NCI-H146 treated with DMSO at 0.1 percent for 48 hours (cell line): ENCODE data around the gene SACS.
"Not testable (repeated sequence)": the region's sequence is repeated elsewhere in the genome, so short reads cannot be mapped to it uniquely, and the experiment has no call there.

Source experiments
- DNase-seq: peaks from one replicate; lab custom pipeline; 2025; ENCODE audit not compliant: unreplicated experiment; lab: John Stamatoyannopoulos, UW

The SACS gene

GRCh38 chr13:23359882-23360281 is 73.6 kb downstream of the SACS start:
- DNase-seq: no peak

DNA sequence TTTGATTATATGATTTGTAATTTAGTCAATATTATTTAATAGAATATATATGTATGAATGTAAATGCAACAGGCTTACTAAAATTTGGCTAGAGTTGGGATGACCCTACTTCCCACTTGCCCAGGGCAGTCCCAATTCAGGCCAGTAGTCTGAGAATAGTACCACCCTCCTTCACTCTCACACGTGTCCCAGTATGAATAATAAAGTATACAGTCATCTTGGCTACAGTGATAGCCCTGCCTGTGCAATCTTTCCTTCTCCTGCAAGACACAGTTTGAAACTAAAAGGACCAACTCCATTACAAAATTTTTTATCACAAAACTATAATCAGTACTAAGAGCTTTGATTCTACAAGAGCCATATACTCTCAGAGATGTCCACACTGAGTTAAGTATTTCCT is 76.2 kb downstream of the SACS start:
- no peak for DNase-seq

DNA sequence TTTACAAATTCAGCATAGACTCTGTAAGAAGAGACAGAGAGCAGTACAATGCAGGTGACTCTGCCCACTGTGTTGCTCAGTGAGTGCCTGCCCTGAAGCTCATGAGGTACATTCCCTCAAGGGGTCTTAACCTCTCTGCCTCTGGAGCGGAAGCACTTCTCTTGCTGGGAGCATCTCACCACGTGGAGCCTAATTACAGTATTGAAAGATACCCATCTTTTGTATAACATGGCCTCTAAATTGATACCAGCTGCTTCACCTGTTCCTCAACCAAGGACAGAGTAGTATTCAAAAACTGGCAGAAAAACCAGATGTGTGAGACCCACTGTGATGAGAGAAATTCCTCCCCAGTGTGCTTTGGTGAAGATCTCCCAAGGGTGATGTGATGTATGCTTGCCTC is 77.1 kb downstream of the SACS start:
- peak; percentile 1 for DNase-seq

- no peak for DNase-seq
Measured at GRCh38 chr13:23354520-23354919, 79.0 kb downstream of the SACS start.

- DNase-seq: no peak
Measured at GRCh38 chr13:23352161-23352560, 81.3 kb downstream of the SACS start.

DNA sequence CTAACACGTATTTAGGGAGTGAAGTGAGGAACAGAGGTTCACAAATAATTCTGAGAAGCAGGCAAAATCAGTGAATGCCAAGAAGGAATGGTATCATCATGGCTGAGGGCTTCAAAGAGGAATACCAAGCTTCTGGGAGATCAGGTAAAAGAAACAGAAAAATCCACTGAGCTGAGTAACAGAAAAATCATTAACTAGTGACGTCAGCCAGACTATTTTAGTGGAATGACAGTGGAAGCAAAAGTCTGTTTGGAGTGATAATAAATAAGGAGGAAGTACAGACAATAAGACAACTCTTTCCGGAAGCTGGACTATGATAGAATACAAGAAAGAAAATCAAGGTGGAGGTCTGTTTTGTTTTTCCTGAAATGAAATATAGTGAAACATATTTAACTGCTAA is 83.5 kb downstream of the SACS start:
- no peak for DNase-seq

DNA sequence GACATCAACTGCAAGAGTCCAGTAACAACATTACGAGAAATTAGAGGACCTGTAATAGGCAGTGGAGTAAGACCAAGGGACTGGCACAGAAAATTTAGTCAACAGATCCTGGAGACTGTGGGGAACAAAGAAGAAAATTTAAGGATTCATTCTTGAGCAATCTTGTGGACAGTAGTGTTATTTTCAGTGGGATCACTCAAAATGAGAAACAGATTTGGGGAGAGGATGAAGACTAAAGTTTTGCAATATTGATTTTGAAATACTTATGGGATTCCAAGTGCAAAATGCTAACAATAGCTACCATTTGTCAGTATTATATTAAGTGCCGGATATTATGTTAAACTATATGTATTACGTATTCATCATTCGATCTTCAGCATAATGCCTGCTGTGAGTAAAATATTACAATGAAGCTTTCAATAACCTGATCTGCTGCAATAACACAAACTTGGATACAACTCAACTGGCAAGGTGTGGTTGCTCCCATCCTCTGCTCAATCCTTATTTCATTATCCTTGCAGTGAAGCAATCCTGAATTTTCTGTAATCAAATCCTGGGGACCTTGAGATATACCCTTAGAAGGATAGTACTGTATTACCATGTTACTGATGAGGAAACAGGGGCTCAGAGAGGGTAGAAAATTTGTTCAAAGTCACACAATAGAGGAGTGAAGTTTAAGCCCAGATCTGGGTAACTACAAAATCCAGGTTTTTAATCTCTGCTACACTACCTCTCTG is 84.2 kb downstream of the SACS start:
- no peak for DNase-seq

- no peak for DNase-seq
Measured at GRCh38 chr13:23348262-23349127, 85.0 kb downstream of the SACS start.

GRCh38 chr13:23347601-23348000 is 85.9 kb downstream of the SACS start:
- no peak for DNase-seq

GRCh38 chr13:23344931-23345595 is 88.4 kb downstream of the SACS start:
- no peak for DNase-seq

- DNase-seq: no peak
Measured at GRCh38 chr13:23339225-23339624, 94.3 kb downstream of the SACS start.

DNA sequence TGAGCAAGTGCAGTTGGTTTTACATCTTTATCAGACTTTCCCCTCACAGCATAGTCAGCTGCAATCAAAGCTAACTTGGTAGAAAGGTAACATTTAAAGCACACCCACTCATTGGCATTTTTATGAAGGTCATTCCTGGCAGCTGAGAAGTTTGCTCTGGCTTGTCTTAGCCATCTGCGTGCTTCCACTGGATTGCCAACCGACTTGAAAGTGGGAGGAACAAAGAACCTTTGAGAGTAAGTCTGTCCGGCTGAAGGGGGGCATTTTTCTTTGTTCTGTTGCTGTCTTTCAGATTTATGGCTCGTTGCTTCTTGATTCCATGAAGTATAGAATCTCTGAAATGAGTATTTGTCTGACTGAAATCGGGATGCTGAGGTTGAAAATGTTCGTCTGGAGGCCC is 103.1 kb downstream of the SACS start:
- DNase-seq: no peak

DNA sequence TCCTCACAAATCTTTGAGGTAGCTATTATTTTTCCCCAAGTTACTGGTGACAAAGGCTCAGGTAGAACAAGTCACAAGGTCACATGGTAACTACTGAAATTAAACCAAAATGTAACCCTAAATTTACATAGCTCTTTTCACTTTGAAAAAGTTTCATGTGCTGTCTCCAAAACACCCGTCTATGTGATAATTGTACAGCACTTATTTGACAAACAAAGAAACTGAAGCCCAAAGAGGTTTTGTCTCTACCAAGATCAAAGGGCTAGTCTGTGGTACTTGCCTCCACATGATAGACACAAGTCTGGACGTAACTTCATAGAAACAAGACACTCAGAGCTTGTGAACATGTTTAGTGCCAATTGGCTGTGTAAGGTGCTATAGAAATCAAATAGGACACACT is 108.3 kb downstream of the SACS start:
- DNase-seq: no peak

DNA sequence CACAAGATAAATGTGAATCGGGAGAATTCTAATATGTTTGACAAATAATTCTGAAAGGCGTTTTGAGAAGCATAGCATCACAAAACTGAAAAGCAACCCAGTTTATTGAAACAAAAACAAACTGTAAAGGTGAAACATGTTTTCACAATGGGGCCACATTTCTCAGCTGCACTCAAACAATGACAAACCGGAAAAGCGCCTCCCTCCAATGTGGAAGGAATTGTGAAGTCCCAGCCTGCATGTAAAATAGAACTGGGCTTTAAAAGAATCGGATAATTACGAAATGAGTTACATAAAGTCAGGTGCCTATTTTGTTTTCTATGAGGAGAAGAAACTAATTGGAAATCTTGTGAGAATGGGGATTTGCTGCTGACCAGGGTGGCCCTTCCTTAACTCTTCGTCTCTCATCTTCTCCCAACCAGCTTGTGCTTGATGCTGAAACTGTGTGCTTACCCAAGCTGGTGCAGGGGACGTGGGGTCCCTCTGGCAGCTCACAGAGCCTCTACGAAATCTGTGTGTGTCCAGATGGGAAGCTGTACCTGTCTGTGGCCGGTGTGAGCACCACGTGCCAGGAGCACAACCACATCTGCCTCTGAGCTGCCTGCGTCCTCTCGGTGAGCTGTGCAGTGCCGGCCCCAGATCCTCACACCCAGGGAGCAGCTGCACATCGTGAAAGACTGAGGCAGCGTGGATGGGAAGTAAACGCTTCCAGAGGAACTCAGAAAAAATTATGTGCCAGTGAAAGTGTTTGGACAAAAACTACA is 109.4 kb downstream of the SACS start:
- no peak for DNase-seq

- DNase-seq: peak; percentile 55
Measured at GRCh38 chr13:23322353-23323336, 110.9 kb downstream of the SACS start.

DNA sequence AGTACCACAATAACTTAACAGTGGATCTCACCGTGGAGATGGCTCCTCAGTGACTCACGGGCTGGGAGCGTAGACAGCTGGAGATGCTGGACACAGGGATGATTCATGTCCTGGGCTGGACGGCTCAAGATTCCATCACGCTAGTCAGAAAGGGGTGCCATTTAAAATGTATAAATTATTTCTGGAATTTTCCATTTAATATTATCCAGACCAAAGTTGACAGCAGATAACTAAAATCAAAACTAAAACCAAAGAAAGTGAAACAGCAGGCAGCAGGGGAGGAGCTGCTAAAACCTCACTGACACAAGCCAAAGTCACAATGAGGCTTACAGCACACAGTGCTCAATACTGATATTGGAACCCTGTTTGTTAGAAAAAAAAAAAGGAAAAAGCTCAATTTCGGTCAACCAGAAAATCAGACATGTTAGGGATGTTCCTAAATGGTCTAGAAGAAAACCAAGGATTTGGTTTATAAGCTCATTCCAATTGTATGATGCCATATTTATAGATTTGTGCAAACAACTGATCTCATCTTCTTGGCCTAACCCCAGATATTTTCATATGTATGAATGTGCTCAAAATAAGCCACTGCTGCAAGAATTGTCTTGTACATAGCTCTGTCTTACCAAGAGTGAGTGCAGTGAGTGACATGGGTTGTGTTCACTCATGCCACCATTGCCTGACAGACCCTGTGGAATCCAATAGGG is 111.8 kb downstream of the SACS start:
- no peak for DNase-seq

DNA sequence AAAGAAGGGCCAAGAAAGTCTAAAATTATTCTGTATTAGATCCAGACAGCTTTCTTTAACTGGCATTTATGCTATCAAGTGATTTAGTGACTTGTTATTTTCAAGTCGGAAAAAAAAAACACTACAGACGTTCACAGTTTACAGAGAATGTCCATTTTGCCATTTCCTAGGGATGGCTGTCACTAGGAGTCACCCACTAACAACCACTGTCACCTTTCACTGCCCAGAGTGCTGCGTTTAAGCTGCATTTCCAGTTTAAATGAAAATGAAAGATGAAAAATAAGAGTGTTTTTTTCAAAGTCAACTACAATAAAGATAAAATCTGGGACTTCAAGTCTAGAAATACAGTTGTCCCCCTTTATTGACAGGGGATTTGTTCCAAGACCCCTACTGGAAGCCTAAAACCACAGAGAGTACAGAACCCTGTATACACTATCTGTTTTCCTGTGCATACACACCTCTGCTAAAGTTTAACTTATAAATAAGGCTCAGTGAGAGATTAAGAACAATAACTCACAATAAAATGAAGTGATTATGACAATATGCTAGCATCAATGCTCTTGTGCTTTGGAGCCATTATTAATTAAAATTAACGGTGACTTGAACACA is 112.5 kb downstream of the SACS start:
- no peak for DNase-seq

- no peak for DNase-seq
Measured at GRCh38 chr13:23319883-23320224, 113.6 kb downstream of the SACS start.

DNA sequence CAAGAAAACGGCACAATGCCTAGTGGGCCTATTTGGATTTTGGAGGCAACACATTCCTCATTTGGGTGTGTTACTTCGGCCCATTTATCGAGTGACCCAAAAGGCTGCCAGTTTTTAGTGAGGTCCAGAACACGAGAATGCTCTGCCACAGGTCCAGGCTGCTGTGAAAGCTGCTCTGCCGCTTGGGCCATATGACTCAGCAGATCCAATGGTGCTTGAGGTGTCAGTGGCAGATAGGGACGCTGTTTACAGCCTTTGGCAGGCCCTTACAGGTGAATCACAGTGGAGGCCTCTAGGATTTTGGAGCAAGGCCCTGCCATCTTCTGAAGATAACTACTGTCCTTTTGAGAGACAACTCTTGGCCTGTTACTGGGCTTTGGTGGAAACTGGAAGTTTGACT is 118.7 kb downstream of the SACS start:
- not testable (repeated sequence) for DNase-seq
